Measurements from ENCODE around the gene BUB1. TPM values are rescaled to one million over a fixed set of nuclear protein-coding genes. Genes with fewer than 3 reads are reported as not detected.
"Not testable (repeated sequence)": the region's sequence is repeated elsewhere in the genome, so short reads cannot be mapped to it uniquely, and the experiment has no call there.

The BUB1 gene
- total RNA-seq, 1 donor from 2014 or later = 107 TPM

DNA sequence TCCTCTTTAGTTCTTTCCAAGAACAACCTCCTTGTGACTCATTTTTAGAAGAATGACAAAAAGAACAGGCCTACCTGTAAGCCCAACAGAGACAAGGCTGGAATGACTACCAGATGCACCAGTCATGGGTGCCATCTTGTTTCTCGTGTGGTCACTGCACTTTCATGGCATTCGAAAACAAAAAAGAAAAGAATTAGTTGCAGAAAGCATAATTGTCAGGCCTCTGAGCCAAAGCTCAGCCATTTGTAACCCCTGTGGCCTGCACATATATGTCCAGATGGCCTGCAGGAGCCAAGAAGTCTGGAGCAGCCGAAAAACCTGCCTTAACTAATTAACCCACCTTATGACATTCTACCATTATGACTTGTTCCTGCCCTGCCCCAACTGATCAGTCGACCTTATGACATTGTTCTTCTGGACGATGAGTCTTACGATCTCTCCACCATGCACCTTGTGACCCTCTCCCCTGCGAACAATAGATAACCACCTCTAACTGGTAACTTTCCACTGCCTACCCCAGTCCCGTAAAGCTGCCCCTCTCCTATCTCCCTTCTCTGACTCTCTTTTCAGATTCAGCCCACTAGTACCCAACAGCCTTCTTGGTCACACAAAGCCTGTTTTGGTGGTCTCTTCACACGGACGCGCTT lies 13.9 kb upstream of the BUB1 start:
- intact Hi-C loops (cut with micrococcal nuclease) = no loop called here

DNA sequence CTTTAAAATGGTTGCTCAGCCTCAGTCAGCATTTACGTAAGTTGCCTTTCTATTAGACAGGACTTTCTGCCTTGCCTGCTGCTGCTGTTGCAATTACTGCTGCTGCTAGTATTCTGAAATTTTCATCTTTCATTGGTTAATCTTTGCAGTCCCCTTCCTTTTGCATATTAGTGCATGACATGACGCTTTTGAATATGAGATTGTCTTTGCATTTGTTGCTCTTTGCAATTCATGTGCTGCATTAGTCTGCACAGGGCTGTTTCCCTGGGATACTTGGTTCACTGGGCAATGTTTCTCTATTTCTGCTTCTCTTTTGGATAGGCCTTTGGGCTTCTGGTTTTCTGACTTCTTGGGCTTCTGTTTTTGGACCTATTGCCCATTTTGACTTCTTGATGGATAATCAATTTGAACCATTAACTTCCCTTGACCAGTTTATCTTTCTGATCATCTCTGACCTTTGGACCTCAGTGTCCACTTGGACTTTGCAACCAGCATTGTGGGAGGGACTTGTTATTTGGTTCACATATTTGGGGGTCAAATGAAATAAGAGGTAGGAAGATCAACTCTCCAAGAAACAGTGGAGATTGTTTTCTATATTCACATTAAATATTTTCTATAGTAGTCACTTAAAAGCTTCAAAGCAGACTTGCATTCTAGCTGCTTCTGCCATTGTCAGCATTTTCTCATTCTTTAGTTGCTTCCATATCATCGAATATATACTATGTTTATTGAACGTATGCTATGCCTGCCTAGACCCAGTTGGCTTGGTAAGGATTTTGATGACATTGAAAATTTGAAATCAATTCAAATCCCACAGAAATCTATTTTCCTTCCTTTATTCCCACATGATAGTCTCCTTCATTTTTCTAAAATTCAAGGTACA lies 12.5 kb upstream of the BUB1 start:
- intact Hi-C loops (cut with micrococcal nuclease) = no loop called here

DNA sequence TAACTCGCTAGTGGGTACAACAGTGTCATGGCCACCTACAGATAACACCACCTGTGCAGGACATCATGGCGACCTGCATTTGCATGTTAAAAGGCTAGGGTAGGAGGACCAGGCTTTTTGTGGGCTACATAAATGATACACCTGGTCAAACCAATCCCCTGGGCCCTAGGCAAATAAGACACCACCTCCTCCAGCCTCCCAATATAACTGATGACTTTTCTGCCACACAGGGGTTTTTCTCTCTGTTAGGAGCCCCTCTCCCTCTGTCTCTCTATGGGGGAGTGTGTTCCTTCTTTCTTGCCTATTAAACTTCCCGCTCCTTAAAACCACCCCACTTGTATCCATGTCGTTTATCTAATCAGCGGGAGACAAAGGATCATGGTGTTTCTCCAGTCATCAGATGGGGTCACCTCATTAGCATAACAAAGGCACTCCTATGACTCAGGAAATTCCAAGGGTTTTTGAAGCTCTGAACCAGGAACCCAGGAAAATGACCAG lies 10.8 kb upstream of the BUB1 start:
- intact Hi-C loops (cut with micrococcal nuclease) = no loop called here

DNA sequence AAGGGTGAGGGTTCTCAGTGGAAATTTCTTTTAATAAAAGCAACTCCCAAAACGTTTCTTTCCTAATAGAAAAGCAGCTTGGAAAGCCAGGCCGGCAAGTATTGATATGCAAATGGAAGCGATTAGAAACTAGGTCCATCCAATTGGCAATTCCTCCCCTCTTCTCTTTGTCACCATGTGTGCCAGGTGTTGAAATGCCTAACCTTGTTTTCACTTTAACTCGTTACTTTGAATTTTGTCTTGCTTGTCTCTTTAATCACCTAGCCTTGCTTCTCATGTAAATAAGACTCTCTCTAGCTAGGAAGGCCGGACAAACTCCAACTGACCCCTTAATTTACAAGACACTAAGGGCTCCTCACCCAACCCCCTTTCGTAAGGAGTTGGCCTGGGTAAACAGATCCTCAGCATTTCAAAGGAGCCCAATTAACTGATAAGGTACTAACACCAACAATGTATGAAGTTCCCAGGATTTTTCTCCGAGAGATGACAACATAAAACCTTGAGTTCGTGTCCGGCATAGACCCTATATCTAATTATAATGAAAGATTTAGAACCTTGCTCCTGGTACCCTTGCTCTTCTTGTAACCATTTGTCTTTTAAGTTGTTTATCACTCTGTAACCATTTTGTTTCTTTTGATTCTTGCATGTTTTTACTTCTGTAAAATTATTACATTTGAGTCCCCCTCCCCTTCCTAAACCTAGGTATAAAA lies 10.1 kb upstream of the BUB1 start:
- intact Hi-C loops (cut with micrococcal nuclease) = not testable (repeated sequence)

DNA sequence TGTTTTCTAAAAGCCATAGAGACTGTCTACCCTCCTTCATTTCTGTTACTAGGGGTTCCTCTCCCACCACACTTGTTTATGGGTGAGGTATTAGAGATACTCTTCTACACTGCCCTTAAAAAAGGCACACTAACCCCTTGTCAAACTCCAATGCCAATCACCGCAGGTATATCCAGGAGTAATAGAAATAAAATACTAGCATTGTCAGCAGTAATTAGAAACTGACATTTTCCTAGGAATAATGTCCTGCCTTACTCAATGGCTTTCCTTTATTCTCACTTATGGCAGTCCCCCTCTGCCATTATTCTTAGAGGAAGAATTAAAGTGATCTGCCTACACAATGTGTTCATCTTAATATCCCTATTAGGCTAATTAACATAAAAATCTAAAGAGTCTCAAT lies 5.0 kb upstream of the BUB1 start:
- intact Hi-C loops (cut with micrococcal nuclease) = no loop called here

DNA sequence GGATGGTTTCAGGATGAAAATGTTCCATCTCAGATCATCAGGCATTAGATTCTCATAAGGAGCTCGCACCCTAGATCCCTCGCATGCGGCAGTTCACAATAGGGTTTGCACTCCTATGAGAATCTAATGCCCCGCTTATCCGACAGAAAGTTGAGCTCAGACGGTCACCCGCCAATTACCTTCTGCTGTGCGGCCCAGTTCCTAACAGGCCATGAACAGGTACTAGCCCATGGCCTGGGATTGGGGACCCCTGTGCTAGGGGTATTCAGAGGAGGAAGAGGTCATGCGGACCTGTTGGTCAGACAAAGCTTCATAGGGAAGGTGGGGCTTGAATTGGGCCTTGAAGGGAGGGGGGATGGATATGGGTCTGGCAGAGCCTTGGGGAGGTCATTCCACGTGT lies 4.4 kb upstream of the BUB1 start:
- intact Hi-C loops (cut with micrococcal nuclease) = no loop called here

DNA sequence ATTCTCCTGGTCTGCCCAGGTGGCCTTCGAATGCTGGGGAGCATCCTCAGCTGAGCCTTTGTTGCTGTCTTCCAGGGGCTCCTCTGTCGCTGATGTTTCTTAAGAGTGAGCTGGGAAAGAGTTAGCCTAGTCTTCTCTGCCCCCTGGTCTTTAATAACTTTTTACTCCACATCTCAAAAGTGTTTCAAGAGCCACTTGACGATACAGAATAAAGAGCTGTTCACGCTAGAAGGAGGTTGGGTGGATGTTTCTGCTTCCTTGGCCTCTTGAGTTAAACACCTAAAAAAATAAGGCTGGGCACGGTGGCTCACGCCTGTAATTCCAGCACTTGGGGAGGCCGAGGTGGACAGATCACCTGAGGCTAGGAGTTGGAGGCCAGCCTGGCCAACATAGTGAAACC lies 2.8 kb upstream of the BUB1 start:
- intact Hi-C loops (cut with micrococcal nuclease) = no loop called here

DNA sequence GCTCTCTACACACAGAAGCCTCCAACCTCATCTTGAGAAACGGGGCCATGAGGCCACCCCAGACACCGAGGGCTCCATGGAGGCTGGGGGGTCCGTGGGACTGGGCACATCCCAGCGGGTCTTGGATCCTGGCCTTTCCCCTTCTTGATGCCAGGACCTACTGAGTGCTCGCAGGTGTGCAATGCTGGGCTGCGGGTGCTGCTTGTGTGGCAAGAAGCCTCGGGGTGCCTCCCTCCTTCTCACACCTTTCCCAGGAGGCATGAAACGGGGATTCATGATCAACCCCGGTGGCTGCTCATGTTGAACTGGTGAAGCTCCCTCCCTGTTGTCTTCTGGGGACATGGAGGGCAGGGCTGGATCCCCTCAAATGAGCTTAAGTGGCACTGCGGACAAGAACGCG lies 2.0 kb upstream of the BUB1 start:
- intact Hi-C loops (cut with micrococcal nuclease) = loop anchor here (2.0 to 10.0 kb wide), 3 partner anchors 69 to 1375 kb away; partner anchors contain the start of gene TMEM87B

DNA sequence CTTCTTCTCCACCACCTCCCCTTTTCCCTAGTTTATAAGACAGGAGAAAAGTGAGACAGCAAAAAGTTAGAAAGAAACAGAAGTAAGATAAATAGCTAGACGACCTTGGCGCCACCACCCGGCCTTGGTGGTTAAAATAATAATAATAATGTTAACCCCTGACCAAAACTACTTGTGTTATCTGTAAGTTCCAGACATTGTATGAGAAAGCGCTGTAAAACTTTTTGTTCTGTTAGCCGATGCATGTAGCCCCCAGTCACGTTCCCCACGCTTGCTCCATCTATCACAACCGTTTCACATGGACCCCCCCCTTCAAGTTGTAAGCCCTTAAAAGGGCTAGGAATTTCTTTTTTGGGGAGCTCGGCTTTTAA lies 1.5 kb upstream of the BUB1 start:
- intact Hi-C loops (cut with micrococcal nuclease) = loop anchor here (2.0 to 10.0 kb wide), 3 partner anchors 69 to 1375 kb away; partner anchors contain the start of gene TMEM87B

DNA sequence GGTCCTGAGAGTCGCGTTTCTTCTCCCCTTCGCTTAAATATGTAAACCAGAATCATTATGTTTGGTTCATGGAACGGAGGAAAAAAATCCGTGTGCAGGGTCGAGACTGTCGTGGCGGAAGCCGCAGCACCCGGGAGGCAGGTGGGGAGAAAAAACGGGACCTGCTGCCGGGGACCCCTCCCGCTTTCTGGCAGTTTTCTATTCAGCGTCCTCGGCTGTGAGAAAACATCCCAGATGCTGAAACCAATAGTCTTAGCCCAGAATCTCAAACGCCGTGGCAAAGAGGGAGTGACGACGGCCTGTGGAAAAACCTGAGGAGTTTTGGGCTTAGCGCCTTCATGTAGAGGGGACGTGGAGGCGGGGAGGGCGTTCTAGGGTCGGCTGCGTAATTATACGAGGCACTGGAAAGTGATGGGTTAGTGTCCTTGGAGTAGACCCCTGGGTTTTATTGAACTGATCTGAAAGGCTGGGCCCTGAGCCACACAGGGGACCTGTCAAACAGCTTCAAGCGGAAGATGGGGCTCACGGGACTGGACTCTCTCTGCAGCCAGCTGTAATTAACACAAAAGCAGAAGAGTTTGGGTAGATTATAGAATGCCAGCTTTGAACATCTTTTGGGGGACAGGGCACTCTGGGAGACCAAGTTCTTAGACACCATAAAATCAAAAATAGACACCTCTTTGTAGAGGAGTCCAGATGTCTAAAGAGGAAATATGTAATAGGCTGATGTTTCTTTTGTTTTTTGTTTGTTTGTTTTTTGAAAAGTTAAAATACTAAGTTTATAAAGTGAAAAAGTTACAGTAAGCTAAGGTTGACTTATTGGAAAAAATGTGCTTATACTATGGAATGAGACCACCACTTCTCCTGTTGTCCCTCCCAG lies 834 bp upstream of the BUB1 start:
- intact Hi-C loops (cut with micrococcal nuclease) = loop anchor here (2.0 to 10.0 kb wide), 3 partner anchors 70 to 1376 kb away; partner anchors contain the start of gene TMEM87B

DNA sequence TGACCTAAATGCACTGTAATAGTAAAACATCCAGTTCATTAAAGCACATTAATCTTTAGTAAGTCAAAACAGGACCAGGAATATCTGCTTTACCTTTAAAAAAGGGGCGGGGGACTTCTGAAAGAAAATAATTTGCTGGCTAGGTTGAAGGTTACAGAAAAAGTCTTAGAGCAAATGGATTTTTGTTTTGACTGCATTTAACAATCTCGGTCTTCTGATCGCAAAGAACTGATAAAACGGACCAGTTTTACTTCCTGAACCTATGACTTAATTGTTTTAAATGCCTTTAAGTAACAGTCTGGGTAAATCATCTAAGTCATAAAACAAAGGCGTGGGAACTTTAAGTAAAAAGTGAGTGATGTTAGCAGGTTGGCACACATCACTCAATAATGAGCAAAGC lies 783 bp downstream of the BUB1 start:
- intact Hi-C loops (cut with micrococcal nuclease) = loop anchor here (5.0 to 10.0 kb wide), 2 partner anchors 180 to 1378 kb away; partner anchors contain the start of gene TMEM87B

DNA sequence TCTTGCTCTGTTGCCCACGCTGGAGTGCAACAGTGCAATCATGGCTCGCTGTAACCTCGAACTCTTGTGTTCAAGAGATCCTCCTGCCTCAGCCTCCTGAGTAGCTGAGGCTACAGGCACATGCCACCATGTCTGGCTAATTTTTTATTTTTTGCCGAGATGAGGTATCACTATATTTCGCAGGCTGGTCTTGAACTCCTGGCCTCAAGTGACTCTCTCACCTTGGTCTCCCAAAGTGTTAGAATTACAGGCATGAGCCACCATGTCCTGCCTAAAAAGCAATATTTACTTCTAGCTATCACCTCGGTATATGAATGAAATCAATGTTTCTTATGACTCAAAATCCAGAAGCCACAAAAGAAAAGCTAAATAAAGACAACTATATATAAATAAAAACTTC lies 2.2 kb downstream of the BUB1 start:
- intact Hi-C loops (cut with micrococcal nuclease) = loop anchor here (5.0 to 10.0 kb wide), 2 partner anchors 182 to 1379 kb away; partner anchors contain the start of gene TMEM87B

DNA sequence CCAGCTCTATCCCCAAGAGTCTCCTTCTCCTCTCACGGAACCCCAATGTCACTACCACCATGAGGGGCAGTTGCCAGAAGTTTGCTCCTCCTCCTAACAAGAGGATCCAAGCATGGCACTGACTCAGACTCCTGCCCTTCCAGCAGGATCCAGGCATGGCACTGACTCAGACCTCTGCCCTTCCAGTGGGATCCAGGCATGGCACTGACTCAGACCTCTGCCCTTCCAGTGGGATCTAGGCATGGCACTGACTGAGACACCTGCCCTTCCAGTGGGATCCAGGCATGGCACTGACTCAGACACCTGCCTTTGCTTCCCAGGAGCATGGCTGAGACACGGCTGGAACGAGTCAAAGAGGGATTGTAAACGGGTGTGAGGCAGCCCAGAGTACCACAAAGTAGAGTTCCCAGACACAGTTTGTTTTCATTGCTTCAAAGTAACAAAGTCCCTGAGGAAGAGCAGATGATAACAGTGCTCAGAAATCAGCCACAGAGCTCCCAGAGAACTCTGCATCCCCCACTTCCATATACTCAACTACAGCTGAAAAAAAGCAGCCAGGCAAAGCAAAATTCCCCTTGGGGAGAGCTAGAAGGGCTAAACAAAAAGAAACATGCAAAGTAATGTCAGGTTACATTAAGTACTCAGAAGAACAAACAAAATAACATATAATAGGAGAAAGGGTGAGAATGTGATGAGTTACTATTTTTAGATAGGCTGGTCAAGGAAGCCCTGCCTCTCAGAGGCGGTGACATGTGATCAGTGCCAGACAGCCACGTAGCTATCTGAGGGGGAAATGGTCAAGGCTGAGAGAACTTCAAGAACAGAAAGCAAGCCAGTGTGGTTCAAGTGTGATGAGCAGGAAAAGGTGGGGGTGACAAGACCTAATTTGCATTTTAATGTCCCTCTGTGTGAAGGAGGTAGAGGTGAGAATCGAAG lies 3.0 kb downstream of the BUB1 start:
- intact Hi-C loops (cut with micrococcal nuclease) = loop anchor here (5.0 to 10.0 kb wide), 2 partner anchors 182 to 1380 kb away; partner anchors contain the start of gene TMEM87B

DNA sequence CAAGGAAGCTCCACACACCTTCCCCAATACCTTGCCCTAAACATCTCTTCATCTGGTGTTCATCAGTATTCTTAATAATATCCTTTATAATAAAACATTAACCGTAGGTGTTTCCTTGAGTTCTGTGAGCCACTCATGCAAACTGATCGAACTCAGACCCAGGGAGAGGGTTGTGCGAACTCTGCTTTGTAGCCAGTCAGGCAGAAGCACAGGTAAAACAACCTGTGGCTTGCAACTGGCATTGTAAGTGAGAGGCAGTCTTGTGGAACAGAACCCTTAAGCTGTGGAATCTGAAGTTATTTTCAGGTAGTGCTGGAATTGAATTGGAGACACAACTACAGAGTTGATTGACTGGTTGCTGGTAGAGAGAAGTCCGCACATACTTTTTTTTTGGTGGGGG lies 4.7 kb downstream of the BUB1 start:
- intact Hi-C loops (cut with micrococcal nuclease) = loop anchor here (10.0 kb wide), 1 partner anchor 1382 kb away; the partner anchor contains the start of gene TMEM87B

DNA sequence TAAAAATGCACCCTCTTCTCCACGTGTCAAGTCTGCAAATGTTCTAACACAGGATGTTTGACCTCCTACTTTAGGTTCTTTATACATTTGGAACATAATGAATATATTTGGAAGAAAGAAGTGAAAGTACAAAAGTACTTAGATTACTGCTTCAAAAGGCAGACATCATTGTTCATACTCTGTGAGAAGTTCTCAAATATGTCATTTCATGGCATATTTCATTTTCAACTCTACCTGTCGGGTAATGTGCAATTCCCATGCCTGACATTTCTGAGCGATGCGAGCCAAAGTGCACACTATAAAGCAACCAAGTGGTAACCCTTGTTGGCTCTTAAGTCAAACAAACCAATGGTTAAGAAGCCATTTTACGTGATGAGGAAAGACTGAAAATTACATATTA lies 7.0 kb downstream of the BUB1 start:
- intact Hi-C loops (cut with micrococcal nuclease) = loop anchor here (10.0 kb wide), 1 partner anchor 1384 kb away; the partner anchor contains the start of gene TMEM87B

DNA sequence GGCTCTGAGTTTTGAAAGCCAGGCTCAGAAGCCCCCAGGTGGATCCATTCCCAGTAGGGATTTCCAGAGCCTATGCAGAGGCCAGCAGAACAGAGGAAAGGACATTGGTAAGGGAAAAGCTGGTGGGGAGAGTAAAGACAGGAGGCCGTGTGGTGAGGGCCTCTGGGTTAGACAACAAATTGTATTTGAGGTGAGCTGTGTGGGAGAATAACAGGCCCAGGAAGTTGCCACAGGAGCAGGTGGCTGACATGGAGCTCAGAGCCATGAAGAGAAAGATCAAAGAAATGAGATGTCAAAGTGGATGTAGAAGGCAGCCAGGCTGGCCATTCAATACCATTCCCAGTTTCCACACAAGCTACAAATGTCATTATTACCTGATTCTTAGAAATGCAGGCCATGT lies 8.8 kb downstream of the BUB1 start:
- intact Hi-C loops (cut with micrococcal nuclease) = no loop called here

DNA sequence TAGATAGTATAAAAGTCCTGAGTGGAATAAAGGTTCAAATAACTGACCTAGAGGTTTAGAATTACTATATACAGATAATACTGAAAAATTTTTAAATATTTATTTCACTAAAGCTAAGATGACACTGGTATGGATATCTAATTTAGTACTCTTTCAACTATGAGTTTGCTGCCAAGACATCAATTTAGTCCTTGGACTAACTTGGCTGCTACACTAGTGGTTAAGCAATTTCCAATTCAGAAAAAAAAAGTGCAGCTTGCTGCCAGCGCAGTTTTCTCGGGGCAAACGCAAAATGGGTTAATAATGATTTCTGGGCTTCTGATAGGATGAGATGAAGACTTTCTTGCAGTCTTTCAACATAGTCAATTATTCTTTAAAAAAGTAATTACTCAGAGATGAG lies 10.8 kb downstream of the BUB1 start:
- intact Hi-C loops (cut with micrococcal nuclease) = no loop called here

DNA sequence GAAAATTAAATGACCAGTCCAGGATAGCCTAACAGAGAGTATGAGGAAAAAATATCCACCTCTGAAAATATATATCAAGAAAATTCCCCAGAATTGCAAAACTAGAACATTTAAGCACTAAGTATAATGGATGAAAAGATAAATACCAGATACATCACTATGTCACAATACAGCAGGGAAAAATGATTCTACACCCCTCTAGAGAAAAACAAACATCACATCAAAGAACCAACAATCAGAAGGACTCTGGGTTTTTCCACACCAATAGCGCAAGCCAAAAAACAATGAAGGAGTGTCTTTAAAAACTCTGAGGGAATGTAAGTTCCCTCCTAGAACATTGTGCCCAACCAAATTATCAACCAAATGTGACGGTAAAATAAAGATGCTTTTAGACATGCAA lies 13.7 kb downstream of the BUB1 start:
- intact Hi-C loops (cut with micrococcal nuclease) = no loop called here

DNA sequence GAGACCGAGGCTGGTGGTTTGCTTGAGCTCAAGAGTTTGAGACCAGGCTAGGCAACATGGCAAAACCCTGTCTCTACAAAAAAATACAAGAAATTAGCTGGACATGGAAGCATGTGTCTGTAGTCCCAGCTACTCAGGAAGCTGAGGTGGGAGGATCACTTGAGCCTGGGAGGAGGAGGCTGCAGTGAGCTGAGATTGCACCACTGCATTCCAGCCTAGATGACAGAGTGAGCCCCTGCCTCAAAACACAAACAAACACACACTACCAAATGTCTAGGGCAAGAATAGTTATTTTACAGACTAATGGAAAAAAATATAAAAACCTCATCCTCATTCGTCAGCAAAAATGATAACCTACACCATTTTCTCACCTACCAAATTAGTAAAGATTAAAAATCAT lies 15.3 kb downstream of the BUB1 start:
- intact Hi-C loops (cut with micrococcal nuclease) = no loop called here
